PC-9 (cell line): Measurements from ENCODE around the gene COL18A1. TPM values are rescaled to one million over a fixed set of nuclear protein-coding genes. Genes with fewer than 3 reads are reported as not detected.

Experiments
- BruUV-seq: library from RNA; stranded (reverse); fragments of 400-500 nt; replicated peaks from 2 replicates; lab custom pipeline; 2021; lab: Mats Ljungman, UMichigan
- CTCF ChIA-PET: fragments of 300-600 bp; sonication (Branson Sonifier 250); formaldehyde crosslinking; loops from one replicate; lab custom pipeline; 2022; ENCODE audit warnings: antibody characterized with exemption; lab: Charles Lee
- POLR2A ChIA-PET: fragments of 300-600 bp; sonication (Branson Sonifier 250); formaldehyde crosslinking; loops from one replicate; lab custom pipeline; 2022; ENCODE audit warnings: antibody characterized with exemption; ENCODE audit not compliant: unreplicated experiment; lab: Charles Lee
- DNase-seq, 2 experiments: peaks; one replicate each; pipeline versions ENCODE4 v3.0.0 to v3.0.0-alpha.2; 2015 to 2022; ENCODE audit warnings: mixed read lengths in 1 of 2
- H2AFZ ChIP-seq: fragments of 200-600 bp; sonication (generic); 2 replicates; pipeline ENCODE4 v1.8.1; 2017; ENCODE audit warnings: antibody characterized with exemption
- H3F3A ChIP-seq: fragments of 200-600 bp; sonication (generic); 2 replicates; pipeline ENCODE4 v1.8.1; 2017; ENCODE audit warnings: antibody characterized with exemption, mild to moderate bottlenecking, low read depth; ENCODE audit not compliant: insufficient read depth
- H3K27ac ChIP-seq: fragments of 200-600 bp; sonication (generic); 2 replicates; pipeline ENCODE4 v1.6.1; 2016; ENCODE audit warnings: mixed run types
- H3K27me3 ChIP-seq: fragments of 200-600 bp; sonication (generic); 2 replicates; pipeline ENCODE4 v1.6.1; 2016; ENCODE audit warnings: low read depth, mixed run types; ENCODE audit not compliant: insufficient read depth
- H3K36me3 ChIP-seq: fragments of 200-600 bp; sonication (generic); 2 replicates; pipeline ENCODE4 v1.6.1; 2016; ENCODE audit warnings: low read depth, mixed run types
- H3K4me1 ChIP-seq: fragments of 200-600 bp; sonication (generic); replicated peaks from 2 replicates; pipeline ENCODE4 v1.6.1; 2016; ENCODE audit warnings: mixed run types; ENCODE audit not compliant: insufficient read depth
- H3K4me2 ChIP-seq: fragments of 200-600 bp; sonication (generic); 2 replicates; pipeline ENCODE4 v1.6.1; 2017; ENCODE audit warnings: mixed run types
- H3K4me3 ChIP-seq: fragments of 200-600 bp; sonication (generic); 2 replicates; pipeline ENCODE4 v1.6.1; 2016; ENCODE audit warnings: mixed run types
- H3K79me2 ChIP-seq: fragments of 200-600 bp; sonication (generic); 2 replicates; pipeline ENCODE4 v1.6.1; 2017; ENCODE audit warnings: low read depth, mixed run types
- H3K9me2 ChIP-seq: fragments of 200-600 bp; sonication (generic); 2 replicates; pipeline ENCODE4 v1.8.1; 2017; ENCODE audit warnings: mild to moderate bottlenecking; ENCODE audit not compliant: insufficient read depth
- H3K9me3 ChIP-seq: fragments of 200-600 bp; sonication (generic); 2 replicates; pipeline ENCODE4 v1.8.1; 2016; ENCODE audit warnings: low read depth; ENCODE audit not compliant: insufficient read depth
- H4K20me1 ChIP-seq: fragments of 200-600 bp; sonication (generic); 2 replicates; pipeline ENCODE4 v1.8.1; 2017; ENCODE audit not compliant: insufficient read depth
- EZH2 ChIP-seq: fragments of 200-600 bp; sonication (generic); IDR thresholded peaks from 2 replicates; pipeline ENCODE4 v1.8.0; 2017; ENCODE audit warnings: antibody characterized with exemption, low read depth
- intact Hi-C: fragments of 100-400 bp; cut with micrococcal nuclease; formaldehyde crosslinking; loops from one replicate; pipeline ENCODE4 v1.10.0; 2022; ENCODE audit not compliant: unreplicated experiment
- total RNA-seq: library from RNA; stranded (reverse); gene quantifications from 2 replicates; pipeline ENCODE4 v1.2.3, GENCODE V29; 2021
- TF ChIP-seq, protein P1 (sequence below): fragments of 200-600 bp; sonication (generic); conservative IDR thresholded peaks from 2 replicates; pipeline ENCODE4 v1.6.1; 2017; ENCODE audit warnings: mixed run types, antibody characterized with exemption, mild to moderate bottlenecking, moderate library complexity

Gene COL18A1
- total RNA-seq, 1 experiment from 2014 or later, result 82.4 TPM

- Histone ChIP-seq H3K27ac (no peak overlapping the region), H3K4me1 (no peaks in the 10 kb centered on the region), H3F3A (no peaks in the 10 kb centered on the region), H3K4me3 (no peak overlapping the region), H3K27me3 (peaks cover 6% of the 10 kb centered on the region; the same call in 1 of the 2 replicates), H3K4me2 (no peak overlapping the region), H4K20me1 (no peaks in the 10 kb centered on the region), H3K9me2 (no peaks in the 10 kb centered on the region), H3K79me2 (no peaks in the 10 kb centered on the region), H3K9me3 (no peaks in the 10 kb centered on the region), H3K36me3 (no peaks in the 10 kb centered on the region), H2AFZ (no peak overlapping the region)
- no peak for DNase-seq
- POLR2A ChIA-PET, result no interaction called here
- intact Hi-C loops, result no loop called here
- TF ChIP-seq, protein P1, sequence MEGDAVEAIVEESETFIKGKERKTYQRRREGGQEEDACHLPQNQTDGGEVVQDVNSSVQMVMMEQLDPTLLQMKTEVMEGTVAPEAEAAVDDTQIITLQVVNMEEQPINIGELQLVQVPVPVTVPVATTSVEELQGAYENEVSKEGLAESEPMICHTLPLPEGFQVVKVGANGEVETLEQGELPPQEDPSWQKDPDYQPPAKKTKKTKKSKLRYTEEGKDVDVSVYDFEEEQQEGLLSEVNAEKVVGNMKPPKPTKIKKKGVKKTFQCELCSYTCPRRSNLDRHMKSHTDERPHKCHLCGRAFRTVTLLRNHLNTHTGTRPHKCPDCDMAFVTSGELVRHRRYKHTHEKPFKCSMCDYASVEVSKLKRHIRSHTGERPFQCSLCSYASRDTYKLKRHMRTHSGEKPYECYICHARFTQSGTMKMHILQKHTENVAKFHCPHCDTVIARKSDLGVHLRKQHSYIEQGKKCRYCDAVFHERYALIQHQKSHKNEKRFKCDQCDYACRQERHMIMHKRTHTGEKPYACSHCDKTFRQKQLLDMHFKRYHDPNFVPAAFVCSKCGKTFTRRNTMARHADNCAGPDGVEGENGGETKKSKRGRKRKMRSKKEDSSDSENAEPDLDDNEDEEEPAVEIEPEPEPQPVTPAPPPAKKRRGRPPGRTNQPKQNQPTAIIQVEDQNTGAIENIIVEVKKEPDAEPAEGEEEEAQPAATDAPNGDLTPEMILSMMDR, result no peak
- no peak for TF ChIP-seq EZH2
- BruUV-seq, result no TSS peak
- CTCF ChIA-PET, result interaction anchor here (0.6 kb wide), 1 partner anchor 722 kb away, joined by 3 read pairs; no protein-coding TSS in a partner anchor
These were observed 10.9 kb upstream of the COL18A1 start for GRCh38 chr21:45393833-45394638.

- ChIA-PET POLR2A (no interaction called here), CTCF (no interaction called here)
- TF ChIP-seq, protein P1, result no peak
- TF ChIP-seq EZH2, result no peak
- Histone ChIP-seq H3K79me2 (no peaks in the 10 kb centered on the region), H3K4me3 (no peak overlapping the region), H3K27me3 (peaks cover 6% of the 10 kb centered on the region; the same call in 1 of the 2 replicates), H3K27ac (no peak overlapping the region), H3F3A (peaks cover 5% of the 10 kb centered on the region; the same call in 1 of the 2 replicates), H3K4me1 (peaks cover 4% of the 10 kb centered on the region; the same call in 1 of the 2 replicates), H3K9me2 (no peaks in the 10 kb centered on the region), H3K9me3 (peaks cover 6% of the 10 kb centered on the region), H3K36me3 (no peaks in the 10 kb centered on the region), H2AFZ (no peak overlapping the region), H3K4me2 (no peak overlapping the region), H4K20me1 (no peaks in the 10 kb centered on the region)
- no TSS peak for BruUV-seq
- no peak for DNase-seq
- intact Hi-C loops, result no loop called here
These were observed 8.4 kb upstream of the COL18A1 start for GRCh38 chr21:45396620-45396995.

DNA sequence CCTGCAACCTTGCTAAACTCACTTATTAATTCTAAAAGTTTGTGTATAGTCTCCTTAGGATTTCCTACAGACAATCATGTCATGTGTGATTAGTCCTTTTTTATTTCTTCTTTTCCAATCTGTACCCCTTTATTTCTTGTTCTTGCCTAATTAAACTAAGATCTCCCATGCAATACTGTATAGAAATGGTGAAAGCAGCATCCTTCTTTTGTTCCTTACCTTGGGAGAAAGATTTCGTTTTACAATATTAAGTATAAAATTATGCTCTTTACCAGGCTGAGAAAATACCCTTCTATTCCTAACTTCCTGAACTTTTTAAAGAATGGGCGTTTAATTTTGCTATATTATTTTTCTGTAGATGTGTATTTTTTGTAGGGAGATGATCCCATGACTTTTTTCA lies 7.6 kb upstream of the COL18A1 start:
- Histone ChIP-seq H3F3A (peaks cover 7% of the 10 kb centered on the region; the same call in 1 of the 2 replicates), H3K4me2 (no peak overlapping the region), H3K4me1 (peaks cover 4% of the 10 kb centered on the region; the same call in 1 of the 2 replicates), H4K20me1 (no peaks in the 10 kb centered on the region), H3K4me3 (no peak overlapping the region), H3K27ac (no peak overlapping the region), H3K27me3 (no peaks in the 10 kb centered on the region), H3K9me3 (peaks cover 10% of the 10 kb centered on the region), H3K36me3 (no peaks in the 10 kb centered on the region), H2AFZ (no peak overlapping the region), H3K9me2 (no peaks in the 10 kb centered on the region), H3K79me2 (no peaks in the 10 kb centered on the region)
- CTCF ChIA-PET, result no interaction called here
- no peak for DNase-seq
- intact Hi-C loops, result no loop called here
- no TSS peak for BruUV-seq
- POLR2A ChIA-PET, result no interaction called here
- TF ChIP-seq EZH2, result no peak
- TF ChIP-seq, protein P1, result no peak
